Astrocyte of the cerebellum (primary cell): ENCODE results near the gene FAM149A.
A peak's percentile ranks its signal among the peaks of the same experiment; 100 is the strongest.

Experiments used
- DNase-seq: peaks from one replicate; pipeline ENCODE4 v3.0.0-alpha.2; 2011; ENCODE audit warnings: low read depth
- H3K4me3 ChIP-seq: 2 replicates; pipeline ENCODE4 v1.5.1; 2011; ENCODE audit warnings: mild to moderate bottlenecking, low read depth, low read length, moderate library complexity
- in situ Hi-C: cut with HindIII; loops from 2 replicates; pipeline ENCODE4 v1.10.0; 2017; ENCODE audit warnings: low sequenced_read_pairs
- TF ChIP-seq, protein P1 (sequence below): IDR thresholded peaks from 2 replicates; pipeline ENCODE4 v1.5.1; 2012; ENCODE audit warnings: low read length, low read depth, moderate library complexity, mild to moderate bottlenecking; ENCODE audit errors: missing control alignments

The FAM149A gene

GRCh38 chr4:186104114-186104889 lies at the start of gene FAM149A:
FAM149A (plus strand) TSS chr4:186104704.
- in situ Hi-C loops, result no loop called here
- TF ChIP-seq, protein P1, sequence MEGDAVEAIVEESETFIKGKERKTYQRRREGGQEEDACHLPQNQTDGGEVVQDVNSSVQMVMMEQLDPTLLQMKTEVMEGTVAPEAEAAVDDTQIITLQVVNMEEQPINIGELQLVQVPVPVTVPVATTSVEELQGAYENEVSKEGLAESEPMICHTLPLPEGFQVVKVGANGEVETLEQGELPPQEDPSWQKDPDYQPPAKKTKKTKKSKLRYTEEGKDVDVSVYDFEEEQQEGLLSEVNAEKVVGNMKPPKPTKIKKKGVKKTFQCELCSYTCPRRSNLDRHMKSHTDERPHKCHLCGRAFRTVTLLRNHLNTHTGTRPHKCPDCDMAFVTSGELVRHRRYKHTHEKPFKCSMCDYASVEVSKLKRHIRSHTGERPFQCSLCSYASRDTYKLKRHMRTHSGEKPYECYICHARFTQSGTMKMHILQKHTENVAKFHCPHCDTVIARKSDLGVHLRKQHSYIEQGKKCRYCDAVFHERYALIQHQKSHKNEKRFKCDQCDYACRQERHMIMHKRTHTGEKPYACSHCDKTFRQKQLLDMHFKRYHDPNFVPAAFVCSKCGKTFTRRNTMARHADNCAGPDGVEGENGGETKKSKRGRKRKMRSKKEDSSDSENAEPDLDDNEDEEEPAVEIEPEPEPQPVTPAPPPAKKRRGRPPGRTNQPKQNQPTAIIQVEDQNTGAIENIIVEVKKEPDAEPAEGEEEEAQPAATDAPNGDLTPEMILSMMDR, result no peak
- H3K4me3 ChIP-seq, result peak within 1 kb of the TSS; percentile 42
- no peak for DNase-seq

DNA sequence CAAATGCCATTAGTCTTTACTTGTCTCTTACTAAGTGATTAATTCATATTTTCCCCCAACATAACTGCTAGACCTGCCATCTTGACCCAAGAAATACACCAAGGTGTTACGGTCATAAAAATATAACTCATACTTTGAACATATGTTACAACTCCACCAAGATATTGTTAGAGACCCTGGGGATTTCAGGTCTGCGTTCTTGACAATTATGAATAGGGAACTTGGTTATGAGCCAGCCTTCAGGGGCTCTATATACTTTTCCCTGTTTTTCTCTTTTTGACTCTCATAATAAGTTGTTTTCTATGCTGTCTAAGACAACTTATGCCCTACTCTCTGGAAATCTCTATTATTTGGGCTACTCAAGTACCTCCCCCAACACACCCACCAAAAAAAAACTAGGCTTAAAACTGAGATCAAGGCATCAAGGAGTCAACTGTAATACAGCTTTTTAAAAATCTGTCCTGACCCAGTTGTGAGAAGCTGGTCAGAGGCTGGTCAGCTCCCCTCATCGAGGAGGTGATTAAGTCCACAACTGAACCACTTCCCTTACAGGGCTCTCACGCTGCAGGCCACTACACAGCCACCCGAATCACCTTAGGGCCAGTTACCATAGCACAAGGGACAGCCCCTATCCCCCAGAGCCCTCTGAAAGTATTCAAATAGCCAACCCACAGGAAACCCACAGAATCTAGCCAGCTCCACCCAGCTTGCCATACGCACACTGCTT lies 46.1 kb upstream of the FAM149A start:
- DNase-seq, result no peak
- in situ Hi-C loops, result no loop called here
- H3K4me3 ChIP-seq, result no peak overlapping the region
- TF ChIP-seq, protein P1, result no peak

GRCh38 chr4:186058980-186059316 lies 45.6 kb upstream of the FAM149A start:
- TF ChIP-seq, protein P1, result no peak
- in situ Hi-C loops, result no loop called here
- no peak overlapping the region for H3K4me3 ChIP-seq
- no peak for DNase-seq

DNA sequence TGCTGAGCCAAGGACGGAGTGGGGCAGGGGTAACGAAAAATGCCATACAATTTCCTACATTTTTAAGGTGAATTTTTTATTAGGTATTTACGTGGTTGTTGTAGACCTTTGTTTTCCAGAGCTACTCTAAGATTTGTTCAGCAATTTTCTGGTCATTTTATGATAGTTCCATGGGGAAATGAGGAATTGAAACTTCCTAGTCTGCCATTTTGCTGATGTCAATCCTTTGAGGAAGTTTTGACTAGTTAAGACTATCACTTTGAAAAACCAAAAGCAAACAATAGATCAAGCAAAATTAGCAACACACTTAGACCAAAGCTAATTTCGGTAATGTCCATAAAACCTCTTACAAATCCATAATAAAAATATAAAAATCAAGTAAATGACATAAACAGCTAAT lies 42.6 kb upstream of the FAM149A start:
- in situ Hi-C loops, result no loop called here
- TF ChIP-seq, protein P1, result no peak
- H3K4me3 ChIP-seq, result no peak overlapping the region
- DNase-seq, result no peak

DNA sequence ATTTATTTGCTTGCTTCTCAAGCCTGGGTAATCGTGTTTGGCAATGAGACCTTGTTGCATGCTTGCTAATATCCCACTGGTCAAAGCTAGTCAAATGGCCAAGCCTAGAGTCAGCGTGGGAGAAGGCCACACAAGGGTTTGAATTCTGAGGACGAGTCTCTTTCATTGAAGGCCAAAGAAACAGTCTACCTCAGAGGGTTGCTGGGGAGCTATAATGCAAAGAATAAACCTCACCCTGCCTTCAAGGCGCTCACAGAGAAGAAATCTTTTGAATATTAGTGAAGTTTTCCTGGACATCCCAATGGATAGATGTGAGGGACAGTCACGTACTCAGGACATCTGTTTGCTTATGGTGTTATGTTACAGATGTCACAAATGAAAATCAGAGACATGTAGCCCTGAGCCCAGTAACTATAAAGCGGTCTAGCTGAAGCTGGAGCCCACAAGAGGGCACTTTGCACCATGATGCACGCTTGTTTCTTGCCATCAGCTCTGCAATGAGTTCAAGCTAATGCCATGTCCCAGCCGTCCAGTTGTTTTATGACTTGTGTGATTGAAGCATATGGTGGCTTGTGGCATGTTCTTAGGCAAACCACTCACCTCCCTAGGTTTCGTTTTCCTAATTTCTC lies 36.6 kb upstream of the FAM149A start:
- no peak overlapping the region for H3K4me3 ChIP-seq
- peak; percentile 5 for DNase-seq
- in situ Hi-C loops, result no loop called here

DNA sequence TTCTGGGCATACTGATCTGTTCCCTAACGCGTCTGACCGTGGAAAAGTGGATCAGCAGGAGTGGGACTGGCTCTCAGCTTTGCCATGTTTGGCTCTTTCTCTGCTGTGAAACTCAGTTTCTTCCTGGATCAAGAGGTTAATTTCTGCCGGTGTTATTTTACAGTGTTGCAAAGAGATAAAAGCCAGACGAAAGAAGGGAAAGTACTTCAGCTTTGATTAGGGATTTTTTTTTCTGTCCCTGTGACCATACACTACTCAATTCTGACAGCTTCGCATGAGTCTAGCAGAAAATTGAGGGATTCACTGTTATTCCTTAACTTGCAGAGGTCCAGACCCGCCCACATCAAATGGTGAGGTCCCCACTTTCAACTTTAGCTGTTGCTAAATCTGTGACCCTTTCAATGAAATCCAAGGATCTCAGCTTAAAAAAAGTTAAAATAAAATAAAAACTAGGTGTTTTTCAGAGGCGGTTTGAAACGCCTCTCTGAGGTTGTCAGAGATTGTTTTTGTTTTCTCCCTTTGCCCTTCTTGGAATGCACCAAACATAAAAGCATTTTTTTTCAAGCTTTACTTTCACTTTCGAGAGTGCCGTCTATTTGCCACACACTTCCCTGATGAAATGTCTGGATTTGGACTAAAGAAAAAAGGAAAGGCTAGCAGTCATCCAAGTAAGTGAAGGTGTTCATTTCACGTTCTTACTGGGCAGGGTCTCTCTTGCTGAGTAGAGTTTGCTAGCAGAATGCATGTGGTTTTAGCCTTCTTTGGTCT lies 35.7 kb upstream of the FAM149A start, which contains the start of gene TLR3:
TLR3 (plus strand) TSS at position 576 of the 768 bp plus-strand sequence. CDS start 7,464 bp downstream, outside the sequence.
- peak; percentile 8 for DNase-seq
- TF ChIP-seq, protein P1, result no peak
- peak within 1 kb of the TSS; percentile 48 for H3K4me3 ChIP-seq
- in situ Hi-C loops, result no loop called here

More for the DNA sequence above, 36.6 kb upstream of the FAM149A start:
- TF ChIP-seq, protein P1, result peak; percentile 30
